Measurements from ENCODE around the gene GLIS1.

Gene GLIS1

GRCh38 chr1:53503433-53504217 lies 235.3 kb downstream of the GLIS1 start:
- no peak for DNase-seq

- DNase-seq = no peak
Measured at GRCh38 chr1:53502641-53503432, 236.1 kb downstream of the GLIS1 start.

- no peak for DNase-seq
Measured at GRCh38 chr1:53501065-53502005, 237.6 kb downstream of the GLIS1 start.

- no peak for DNase-seq
Measured at GRCh38 chr1:53500204-53501064, 238.5 kb downstream of the GLIS1 start.

GRCh38 chr1:53499257-53500203 lies 239.4 kb downstream of the GLIS1 start:
- no peak for DNase-seq

GRCh38 chr1:53498555-53499131 lies 240.3 kb downstream of the GLIS1 start:
- no peak for DNase-seq

GRCh38 chr1:53495633-53496345 lies 243.2 kb downstream of the GLIS1 start:
- DNase-seq = peak; percentile 46 to 71 (median 59)

- no peak for DNase-seq
Measured at GRCh38 chr1:53490351-53490750, 248.6 kb downstream of the GLIS1 start.

- DNase-seq = no peak
Measured at GRCh38 chr1:53486395-53487026, 252.5 kb downstream of the GLIS1 start.

- peak; percentile 66 to 92 (median 80) for DNase-seq
Measured at GRCh38 chr1:53485478-53486394, 253.2 kb downstream of the GLIS1 start.

GRCh38 chr1:53484705-53485477 lies 254.1 kb downstream of the GLIS1 start:
- DNase-seq = no peak

- DNase-seq = no peak
Measured at GRCh38 chr1:53483656-53484055, 255.3 kb downstream of the GLIS1 start.

GRCh38 chr1:53483170-53483569 lies 255.8 kb downstream of the GLIS1 start:
- no peak for DNase-seq

GRCh38 chr1:53482441-53483153 lies 256.4 kb downstream of the GLIS1 start:
- no peak for DNase-seq

GRCh38 chr1:53481456-53481855 lies 257.5 kb downstream of the GLIS1 start:
- DNase-seq = no peak

- no peak for DNase-seq
Measured at GRCh38 chr1:53480678-53481077, 258.3 kb downstream of the GLIS1 start.

- DNase-seq = no peak
Measured at GRCh38 chr1:53478502-53478818, 260.5 kb downstream of the GLIS1 start.

Measured in suppressor macrophage treated with lipopolysaccharide for 1 hour (primary cell).